Thyroid gland (tissue), 4 donors: Measurements from ENCODE around the gene CDR2L.

Experiments
- CTCF ChIP-seq, 6 experiments: fragments of 200-600 bp in 3 of 6; fragments of 450-650 bp in 3 of 6; sonication (generic) in 3 of 6; IDR thresholded peaks; one replicate each; pipeline ENCODE4 v1.5.1; 2016 to 2019; ENCODE audit warnings: antibody characterized with exemption in 6 of 6, mild to moderate bottlenecking in 2 of 6, inconsistent platforms in 1 of 6, moderate library complexity in 1 of 6
- POLR2A ChIP-seq, 2 donors: fragments of 450-650 bp; IDR thresholded peaks; one replicate each; pipeline ENCODE4 v1.6.1; 2017; ENCODE audit warnings: antibody characterized with exemption in 2 of 2, mild to moderate bottlenecking in 2 of 2, moderate library complexity in 1 of 2

GRCh38 chr17:74953134-74953687 lies 34.2 kb upstream of the CDR2L start:
- no peak for TF ChIP-seq CTCF (IDR thresholded peaks at IDR 0.05)
- no peak for TF ChIP-seq POLR2A (IDR thresholded peaks at IDR 0.05)
